Neural progenitor cell (in vitro differentiated cells): Measurements from ENCODE around the gene SFSWAP. TPM values are rescaled to one million over a fixed set of nuclear protein-coding genes. Genes with fewer than 3 reads are reported as not detected.
A peak's percentile ranks its signal among the peaks of the same experiment; 100 is the strongest.

Experiments used
- DNase-seq: peaks from one replicate; pipeline ENCODE4 v3.0.0-alpha.2; 2016; ENCODE audit warnings: low spot score
- H2AFZ ChIP-seq: fragments of 200-600 bp; sonication (generic); replicated peaks from 2 replicates; pipeline ENCODE4 v1.6.1; 2016; ENCODE audit warnings: antibody characterized with exemption
- H3F3A ChIP-seq: fragments of 200-600 bp; sonication (generic); 2 replicates; pipeline ENCODE4 v1.6.1; 2016; ENCODE audit warnings: antibody characterized with exemption, low read depth
- H3K27ac ChIP-seq: fragments of 200-600 bp; sonication (generic); 2 replicates; pipeline ENCODE4 v1.5.1; 2016; ENCODE audit warnings: mild to moderate bottlenecking
- H3K27me3 ChIP-seq: fragments of 200-600 bp; sonication (generic); 2 replicates; pipeline ENCODE4 v1.6.1; 2016; ENCODE audit warnings: mild to moderate bottlenecking, moderate library complexity
- H3K36me3 ChIP-seq: fragments of 200-600 bp; sonication (generic); 2 replicates; pipeline ENCODE4 v1.5.1; 2016
- H3K4me1 ChIP-seq: fragments of 200-600 bp; sonication (generic); 2 replicates; pipeline ENCODE4 v1.6.1; 2016; ENCODE audit warnings: mixed run types
- H3K4me2 ChIP-seq: fragments of 200-600 bp; sonication (generic); 2 replicates; pipeline ENCODE4 v1.6.1; 2016
- H3K4me3 ChIP-seq: fragments of 200-600 bp; sonication (generic); 2 replicates; pipeline ENCODE4 v1.5.1; 2016
- H3K79me2 ChIP-seq: fragments of 200-600 bp; sonication (generic); 2 replicates; pipeline ENCODE4 v1.6.1; 2016; ENCODE audit warnings: low read depth
- H3K9ac ChIP-seq: fragments of 200-600 bp; sonication (generic); 2 replicates; pipeline ENCODE4 v1.6.1; 2016
- H3K9me3 ChIP-seq: fragments of 200-600 bp; sonication (generic); 2 replicates; pipeline ENCODE4 v1.5.1; 2016; ENCODE audit warnings: low read depth
- H4K20me1 ChIP-seq: fragments of 200-600 bp; sonication (generic); 2 replicates; pipeline ENCODE4 v1.6.1; 2016; ENCODE audit warnings: low read depth
- H3K27ac Mint-ChIP-seq: 3 replicates; pipeline ENCODE4 v1.8.0; 2021; ENCODE audit warnings: mixed read lengths
- H3K27me3 Mint-ChIP-seq: 2 replicates; pipeline ENCODE4 v1.8.0; 2022; ENCODE audit warnings: low read depth, mild to moderate bottlenecking, inconsistent platforms, moderate library complexity, mixed read lengths; ENCODE audit not compliant: insufficient read depth
- H3K36me3 Mint-ChIP-seq: 3 replicates; pipeline ENCODE4 v1.8.0; 2021; ENCODE audit warnings: mixed read lengths
- H3K4me1 Mint-ChIP-seq: 3 replicates; pipeline ENCODE4 v1.8.0; 2021; ENCODE audit warnings: mixed read lengths
- H3K4me3 Mint-ChIP-seq: 3 replicates; pipeline ENCODE4 v1.8.0; 2021; ENCODE audit warnings: mild to moderate bottlenecking, moderate library complexity, mixed read lengths
- H3K9me3 Mint-ChIP-seq: 3 replicates; pipeline ENCODE4 v1.8.0; 2020; ENCODE audit warnings: mixed read lengths
- EZH2 ChIP-seq: fragments of 200-600 bp; sonication (generic); IDR thresholded peaks from 2 replicates; pipeline ENCODE4 v1.6.1; 2017; ENCODE audit warnings: antibody characterized with exemption, mild to moderate bottlenecking, moderate library complexity
- EZH2phosphoT487 ChIP-seq: fragments of 200-600 bp; sonication (generic); IDR thresholded peaks from 2 replicates; pipeline ENCODE4 v1.6.1; 2017; ENCODE audit warnings: antibody characterized with exemption
- total RNA-seq: library from RNA; depleted of rRNA; stranded (reverse); fragments of >200 nt; gene quantifications from 2 replicates; pipeline ENCODE4 v1.2.3, GENCODE V29; 2015; ENCODE audit warnings: low replicate concordance
- TF ChIP-seq, protein P1 (sequence below): fragments of 200-600 bp; sonication (generic); IDR thresholded peaks from 2 replicates; pipeline ENCODE4 v1.5.1; 2017; ENCODE audit warnings: antibody characterized with exemption, mild to moderate bottlenecking

Gene SFSWAP
- total RNA-seq, 1 donor from 2014 or later: 37.0 TPM

DNA sequence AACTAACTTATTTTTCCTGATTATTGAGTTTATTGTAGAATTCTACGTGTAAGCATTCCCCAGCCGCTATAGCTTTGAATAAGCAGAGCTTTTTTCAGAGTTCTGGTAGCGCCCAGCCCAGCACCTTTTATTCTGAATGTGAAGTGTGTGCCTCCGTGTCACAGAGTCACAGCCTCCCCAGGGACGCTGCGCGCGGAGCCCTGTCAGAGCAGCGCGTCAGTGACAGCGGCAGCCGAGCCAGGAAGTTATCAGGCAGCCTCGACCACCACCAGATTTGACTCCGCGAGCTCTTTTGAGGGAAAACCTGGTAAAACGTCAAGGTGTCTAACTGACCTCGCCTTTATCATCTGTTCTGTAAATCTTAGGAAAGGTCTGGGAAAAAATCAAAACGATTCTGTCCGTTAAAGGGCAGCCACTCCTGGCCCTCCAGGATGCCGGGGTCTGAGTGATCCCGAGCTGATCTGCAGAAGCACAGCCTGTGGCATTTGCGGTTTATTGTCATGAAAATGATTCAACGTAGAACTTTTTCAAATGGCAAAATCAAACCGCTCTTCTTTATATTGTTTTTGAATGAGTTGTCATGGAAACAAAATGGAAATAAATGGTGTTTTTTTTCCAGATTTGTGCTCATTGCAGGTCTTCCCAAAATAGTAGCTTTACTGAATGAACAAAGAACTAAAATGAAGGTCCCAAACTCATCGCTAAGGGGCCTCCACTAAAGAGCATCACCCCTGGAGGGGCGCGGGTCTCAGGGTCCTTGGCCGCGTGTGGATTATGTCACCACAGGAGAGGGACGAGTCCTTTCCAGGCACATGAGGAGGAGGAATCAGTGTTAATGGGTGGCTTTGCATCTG, 74.2 kb downstream of the SFSWAP start:
- Histone ChIP-seq H4K20me1 (peaks cover 7% of the 10 kb centered on the region), H3K79me2 (no peaks in the 10 kb centered on the region), H3F3A (peaks cover 2% of the 10 kb centered on the region), H3K36me3 (peaks cover 3% of the 10 kb centered on the region), H3K4me1 (peaks cover 2% of the 10 kb centered on the region), H3K27me3 (no peaks in the 10 kb centered on the region), H3K27ac (no peak overlapping the region), H3K9me3 (no peaks in the 10 kb centered on the region), H2AFZ (no peak overlapping the region), H3K4me2 (no peak overlapping the region), H3K9ac (no peak overlapping the region), H3K4me3 (no peak overlapping the region)
- no peak for TF ChIP-seq EZH2phosphoT487
- no peaks in the 10 kb centered on the region for H3K9me3 Mint-ChIP-seq
- peaks cover 5% of the 10 kb centered on the region for H3K27me3 Mint-ChIP-seq
- peak overlapping the region; percentile 69 for H3K27ac Mint-ChIP-seq
- no peak for DNase-seq
- peaks cover 24% of the 10 kb centered on the region for H3K4me1 Mint-ChIP-seq
- no peak overlapping the region for H3K4me3 Mint-ChIP-seq
- peaks cover 23% of the 10 kb centered on the region for H3K36me3 Mint-ChIP-seq

DNA sequence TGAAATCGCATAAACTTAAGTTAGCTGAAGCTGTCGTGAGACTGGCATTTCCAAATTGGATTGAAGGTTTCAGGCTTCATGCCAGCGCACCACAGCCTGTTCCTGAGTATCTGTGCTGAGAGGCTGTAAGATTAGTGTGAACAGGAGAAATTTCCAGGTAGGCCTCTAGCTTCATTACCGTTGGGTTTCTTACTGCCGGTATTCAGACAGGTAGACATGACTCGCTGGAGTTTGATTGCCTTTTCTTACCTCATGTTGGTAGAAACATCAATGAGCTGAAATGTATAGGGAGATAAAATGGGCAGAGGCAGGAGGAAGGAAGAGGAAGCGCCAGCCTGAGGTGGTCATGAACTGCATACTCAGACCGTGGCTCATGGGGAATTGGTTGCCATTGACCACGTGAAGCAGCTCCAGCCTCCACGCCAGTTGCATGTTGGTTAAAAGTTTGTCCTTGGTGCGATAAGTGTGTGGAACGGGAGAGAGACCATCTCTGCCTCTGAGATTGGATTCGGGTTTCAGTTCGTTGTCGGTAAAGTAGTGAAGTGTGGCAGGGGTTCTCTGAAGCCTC, 75.0 kb downstream of the SFSWAP start:
- H3K27me3 Mint-ChIP-seq: peaks cover 5% of the 10 kb centered on the region
- peaks cover 24% of the 10 kb centered on the region for H3K4me1 Mint-ChIP-seq
- H2AFZ ChIP-seq: no peak overlapping the region
- TF ChIP-seq EZH2phosphoT487: no peak
- TF ChIP-seq, protein P1, sequence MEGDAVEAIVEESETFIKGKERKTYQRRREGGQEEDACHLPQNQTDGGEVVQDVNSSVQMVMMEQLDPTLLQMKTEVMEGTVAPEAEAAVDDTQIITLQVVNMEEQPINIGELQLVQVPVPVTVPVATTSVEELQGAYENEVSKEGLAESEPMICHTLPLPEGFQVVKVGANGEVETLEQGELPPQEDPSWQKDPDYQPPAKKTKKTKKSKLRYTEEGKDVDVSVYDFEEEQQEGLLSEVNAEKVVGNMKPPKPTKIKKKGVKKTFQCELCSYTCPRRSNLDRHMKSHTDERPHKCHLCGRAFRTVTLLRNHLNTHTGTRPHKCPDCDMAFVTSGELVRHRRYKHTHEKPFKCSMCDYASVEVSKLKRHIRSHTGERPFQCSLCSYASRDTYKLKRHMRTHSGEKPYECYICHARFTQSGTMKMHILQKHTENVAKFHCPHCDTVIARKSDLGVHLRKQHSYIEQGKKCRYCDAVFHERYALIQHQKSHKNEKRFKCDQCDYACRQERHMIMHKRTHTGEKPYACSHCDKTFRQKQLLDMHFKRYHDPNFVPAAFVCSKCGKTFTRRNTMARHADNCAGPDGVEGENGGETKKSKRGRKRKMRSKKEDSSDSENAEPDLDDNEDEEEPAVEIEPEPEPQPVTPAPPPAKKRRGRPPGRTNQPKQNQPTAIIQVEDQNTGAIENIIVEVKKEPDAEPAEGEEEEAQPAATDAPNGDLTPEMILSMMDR: no peak
- TF ChIP-seq EZH2: no peak
- H3K36me3 ChIP-seq: peaks cover under 1% of the 10 kb centered on the region
- no peak overlapping the region for H3K27ac Mint-ChIP-seq
- H3K4me3 ChIP-seq: no peak overlapping the region
- H3K36me3 Mint-ChIP-seq: peaks cover 26% of the 10 kb centered on the region
- H3K4me2 ChIP-seq: no peak overlapping the region
- peaks cover 7% of the 10 kb centered on the region for H4K20me1 ChIP-seq
- H3F3A ChIP-seq: peaks cover 7% of the 10 kb centered on the region
- no peak for DNase-seq
- H3K27ac ChIP-seq: no peak overlapping the region
- no peak overlapping the region for H3K4me3 Mint-ChIP-seq
- H3K79me2 ChIP-seq: no peaks in the 10 kb centered on the region
- no peaks in the 10 kb centered on the region for H3K27me3 ChIP-seq
- no peaks in the 10 kb centered on the region for H3K9me3 ChIP-seq
- no peaks in the 10 kb centered on the region for H3K9me3 Mint-ChIP-seq
- no peak overlapping the region for H3K9ac ChIP-seq
- peaks cover 2% of the 10 kb centered on the region for H3K4me1 ChIP-seq

DNA sequence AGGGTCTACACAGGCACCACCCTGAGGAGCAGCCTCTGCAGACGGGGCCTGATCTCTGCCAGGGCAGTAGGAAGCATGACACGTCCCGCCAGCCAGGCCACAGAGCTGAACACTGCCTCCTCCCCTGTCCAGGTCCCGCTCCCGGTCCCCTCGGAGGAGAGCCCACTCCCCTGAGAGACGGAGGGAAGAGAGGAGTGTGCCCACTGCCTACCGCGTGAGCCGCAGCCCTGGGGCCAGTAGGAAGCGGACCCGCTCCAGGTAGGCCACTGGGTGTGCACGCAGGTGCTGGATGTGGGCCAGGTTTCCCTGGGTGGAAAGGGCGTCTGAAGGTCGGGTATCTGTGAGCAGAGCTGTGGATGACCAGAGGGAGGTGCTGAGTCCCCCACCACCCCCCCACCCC, 75.4 kb downstream of the SFSWAP start:
- Histone ChIP-seq H3K36me3 (no peaks in the 10 kb centered on the region), H3K27ac (no peak overlapping the region)
- peaks cover 24% of the 10 kb centered on the region for H3K4me1 Mint-ChIP-seq

More for the DNA sequence above, 75.4 kb downstream of the SFSWAP start:
- Mint-ChIP-seq H3K27ac (no peak overlapping the region), H3K27me3 (peaks cover 5% of the 10 kb centered on the region), H3K9me3 (no peaks in the 10 kb centered on the region), H3K36me3 (peaks cover 27% of the 10 kb centered on the region), H3K4me3 (no peak overlapping the region)
- DNase-seq: no peak
- no peaks in the 10 kb centered on the region for H3K79me2 ChIP-seq
- no peak overlapping the region for H2AFZ ChIP-seq
- H3K9ac ChIP-seq: no peak overlapping the region
- no peak overlapping the region for H3K4me2 ChIP-seq
- no peaks in the 10 kb centered on the region for H3K9me3 ChIP-seq
- TF ChIP-seq EZH2phosphoT487: no peak
- TF ChIP-seq, protein P1: no peak
- TF ChIP-seq EZH2: no peak
- peaks cover 7% of the 10 kb centered on the region for H4K20me1 ChIP-seq
- no peak overlapping the region for H3K4me3 ChIP-seq
- peaks cover 7% of the 10 kb centered on the region for H3F3A ChIP-seq
- H3K27me3 ChIP-seq: no peaks in the 10 kb centered on the region
- H3K4me1 ChIP-seq: peaks cover 2% of the 10 kb centered on the region
